Panc1 (cell line): ENCODE measurements around the gene TRIB2. TPM values are rescaled to one million over a fixed set of nuclear protein-coding genes. Genes with fewer than 3 reads are reported as not detected.

ENCODE experiments used
- ATAC-seq: fragments of 200-7000 bp; cut with Tn5 transposase; 2 replicates; pipeline ENCODE4 v1.9.1; 2020; ENCODE audit warnings: mild to moderate bottlenecking, moderate library complexity
- BruUV-seq: library from RNA; stranded (reverse); fragments of 400-500 nt; replicated peaks from 2 replicates; lab custom pipeline; 2021; lab: Mats Ljungman, UMichigan
- CTCF ChIA-PET: fragments of 300-600 bp; sonication (Branson Sonifier 250); formaldehyde crosslinking; loops from one replicate; lab custom pipeline; 2022; ENCODE audit warnings: antibody characterized with exemption; lab: Charles Lee
- POLR2A ChIA-PET: fragments of 300-600 bp; sonication (Branson Sonifier 250); formaldehyde crosslinking; loops from one replicate; lab custom pipeline; 2022; ENCODE audit warnings: antibody characterized with exemption; lab: Charles Lee
- DNase-seq: peaks from one replicate; pipeline ENCODE4 v3.0.0-alpha.2; 2010; ENCODE audit warnings: low read depth, low spot score
- H3K27ac ChIP-seq: 2 replicates; pipeline ENCODE4 v1.5.1; 2011; ENCODE audit warnings: mild to moderate bottlenecking, low read length, inconsistent platforms
- H3K27me3 ChIP-seq: fragments of 200-500 bp; sonication (Bioruptor generic); 2 replicates; pipeline ENCODE4 v1.6.0; 2014; ENCODE audit warnings: low read length, inconsistent platforms; ENCODE audit not compliant: control insufficient read depth, insufficient read depth
- H3K36me3 ChIP-seq: fragments of 200-500 bp; sonication (Bioruptor generic); 2 replicates; pipeline ENCODE4 v1.5.1; 2014; ENCODE audit warnings: inconsistent platforms, mild to moderate bottlenecking, low read length, moderate library complexity; ENCODE audit not compliant: control insufficient read depth, insufficient read depth
- H3K4me1 ChIP-seq: 2 replicates; pipeline ENCODE4 v1.5.1; 2011; ENCODE audit warnings: inconsistent platforms, mild to moderate bottlenecking, low read length, moderate library complexity; ENCODE audit not compliant: control insufficient read depth, insufficient read depth
- H3K4me3 ChIP-seq, 2 experiments: 2 replicates each; pipeline ENCODE4 v1.5.1; 2011 to 2012; ENCODE audit warnings: low read depth in 2 of 2, low read length in 2 of 2, mild to moderate bottlenecking in 2 of 2, inconsistent platforms in 1 of 2, moderate library complexity in 1 of 2
- H3K9me3 ChIP-seq: fragments of 200-500 bp; sonication (Bioruptor generic); 2 replicates; pipeline ENCODE4 v1.5.1; 2014; ENCODE audit warnings: low read depth, mild to moderate bottlenecking, inconsistent platforms, low read length, moderate library complexity; ENCODE audit not compliant: control insufficient read depth, insufficient read depth
- CTCF ChIP-seq: fragments of 450-650 bp; IDR thresholded peaks from 2 replicates; pipeline ENCODE4 v1.5.1; 2017; ENCODE audit warnings: mild to moderate bottlenecking
- POLR2AphosphoS5 ChIP-seq: IDR thresholded peaks from 2 replicates; pipeline ENCODE4 v1.6.1; 2012; ENCODE audit warnings: mild to moderate bottlenecking, low read depth, low read length, moderate library complexity
- REST ChIP-seq, 2 experiments: IDR thresholded peaks; 2 replicates each; pipeline ENCODE4 v1.6.1; 2011 to 2012; ENCODE audit warnings: low read depth in 2 of 2, control low read depth in 1 of 2, low read length in 1 of 2, mild to moderate bottlenecking in 1 of 2, moderate library complexity in 1 of 2; ENCODE audit not compliant: insufficient read depth in 1 of 2
- SIN3A ChIP-seq: IDR thresholded peaks from 2 replicates; pipeline ENCODE4 v1.6.1; 2012; ENCODE audit warnings: low read depth, mild to moderate bottlenecking, low read length, moderate library complexity, borderline replicate concordance; ENCODE audit not compliant: insufficient read depth
- TCF7L2 ChIP-seq: IDR thresholded peaks from 2 replicates; pipeline ENCODE4 v1.6.1; 2011; ENCODE audit warnings: mild to moderate bottlenecking, low read depth, low read length, inconsistent platforms
- in situ Hi-C: cut with HindIII; loops from 2 replicates; pipeline ENCODE4 v1.10.0; 2016; ENCODE audit warnings: low sequenced_read_pairs, low pct_unique_long_range_greater_than_20kb
- intact Hi-C: fragments of 100-400 bp; cut with micrococcal nuclease; formaldehyde crosslinking; loops from one replicate; pipeline ENCODE4 v1.10.0; 2022; ENCODE audit not compliant: unreplicated experiment
- total RNA-seq: library from RNA; stranded (reverse); gene quantifications from one replicate; pipeline ENCODE4 v1.2.1, GENCODE V29; 2021; ENCODE audit not compliant: unreplicated experiment

Gene TRIB2
- total RNA-seq, 1 experiment from 2014 or later = 43.2 TPM

GRCh38 chr2:12685145-12685544 is 31.6 kb upstream of the TRIB2 start:
- ChIA-PET CTCF (no interaction called here), POLR2A (interaction anchor here (0.6 kb wide), 1 partner anchor 97 kb away, joined by 16 read pairs; no protein-coding TSS in a partner anchor)
- intact Hi-C loops (no loop called here), in situ Hi-C loops (no loop called here)
- Histone ChIP-seq H3K9me3 (no peaks in the 10 kb centered on the region; the same call in 1 of the 2 replicates), H3K27me3 (no peaks in the 10 kb centered on the region), H3K4me3 (no peak overlapping the region), H3K4me1 (peaks cover 5% of the 10 kb centered on the region; the same call in 1 of the 2 replicates), H3K36me3 (no peaks in the 10 kb centered on the region), H3K27ac (no peak overlapping the region)
- no TSS peak for BruUV-seq
- TF ChIP-seq TCF7L2 = no peak
- no peak for TF ChIP-seq REST (IDR thresholded peaks at IDR 0.05; ENCODE audit: insufficient read depth in 1 of 2, low read depth in 2 of 2, low read length in 1 of 2)
- TF ChIP-seq SIN3A = no peak
- TF ChIP-seq CTCF = no peak
- DNase-seq (no peak), ATAC-seq (no peak)

GRCh38 chr2:12685956-12686355 is 30.8 kb upstream of the TRIB2 start:
- no peak for DNase-seq
- intact Hi-C loops = no loop called here
- Histone ChIP-seq H3K27ac (no peak overlapping the region), H3K4me1 (peaks cover 5% of the 10 kb centered on the region; the same call in 1 of the 2 replicates), H3K27me3 (no peaks in the 10 kb centered on the region), H3K9me3 (no peaks in the 10 kb centered on the region; the same call in 1 of the 2 replicates), H3K4me3 (no peak overlapping the region), H3K36me3 (no peaks in the 10 kb centered on the region)
- in situ Hi-C loops = no loop called here
- no peak for ATAC-seq
- TF ChIP-seq TCF7L2 = no peak
- TF ChIP-seq SIN3A = no peak
- no peak for TF ChIP-seq POLR2AphosphoS5
- TF ChIP-seq CTCF = no peak
- no peak for TF ChIP-seq REST (IDR thresholded peaks at IDR 0.05; ENCODE audit: insufficient read depth in 1 of 2, low read depth in 2 of 2, low read length in 1 of 2)
- ChIA-PET POLR2A (no interaction called here), CTCF (no interaction called here)
- BruUV-seq = no TSS peak
